GM19452 (cell line): Measurements from ENCODE around the gene ANTXR1.

Experiments used
- ATAC-seq: cut with Tn5 transposase; IDR thresholded peaks from one replicate; pipeline ENCODE4 v1.9.1; 2021; ENCODE audit not compliant: unreplicated experiment

The ANTXR1 gene

GRCh38 chr2:69067866-69068265 lies 54.9 kb downstream of the ANTXR1 start:
- no peak for ATAC-seq

GRCh38 chr2:69070969-69071368 lies 58.0 kb downstream of the ANTXR1 start:
- ATAC-seq, result no peak

- ATAC-seq, result no peak
Observed at GRCh38 chr2:69073928-69074570, 61.1 kb downstream of the ANTXR1 start.

GRCh38 chr2:69074918-69075317 lies 61.9 kb downstream of the ANTXR1 start:
- no peak for ATAC-seq

GRCh38 chr2:69075486-69075885 lies 62.5 kb downstream of the ANTXR1 start:
- no peak for ATAC-seq

GRCh38 chr2:69076601-69077000 lies 63.6 kb downstream of the ANTXR1 start:
- no peak for ATAC-seq

GRCh38 chr2:69077252-69077950 lies 64.4 kb downstream of the ANTXR1 start:
- ATAC-seq, result no peak

- no peak for ATAC-seq
Observed at GRCh38 chr2:69080071-69080470, 67.1 kb downstream of the ANTXR1 start.

- no peak for ATAC-seq
Observed at GRCh38 chr2:69081001-69081580, 68.1 kb downstream of the ANTXR1 start.

GRCh38 chr2:69081757-69082156 lies 68.8 kb downstream of the ANTXR1 start:
- ATAC-seq, result no peak

- no peak for ATAC-seq
Observed at GRCh38 chr2:69082430-69082997, 69.5 kb downstream of the ANTXR1 start.

- ATAC-seq, result no peak
Observed at GRCh38 chr2:69083235-69083748, 70.3 kb downstream of the ANTXR1 start.

- ATAC-seq, result no peak
Observed at GRCh38 chr2:69084492-69084891, 71.5 kb downstream of the ANTXR1 start.

- ATAC-seq, result no peak
Observed at GRCh38 chr2:69086466-69086865, 73.5 kb downstream of the ANTXR1 start.

GRCh38 chr2:69087211-69087911 lies 74.4 kb downstream of the ANTXR1 start:
- ATAC-seq, result no peak

GRCh38 chr2:69087912-69088240 lies 74.9 kb downstream of the ANTXR1 start:
- ATAC-seq, result no peak

GRCh38 chr2:69088466-69088865 lies 75.5 kb downstream of the ANTXR1 start:
- ATAC-seq, result no peak

GRCh38 chr2:69089266-69089665 lies 76.3 kb downstream of the ANTXR1 start:
- ATAC-seq, result no peak

- no peak for ATAC-seq
Observed at GRCh38 chr2:69089998-69090397, 77.0 kb downstream of the ANTXR1 start.

- ATAC-seq, result no peak
Observed at GRCh38 chr2:69090820-69091219, 77.8 kb downstream of the ANTXR1 start.

GRCh38 chr2:69092857-69093256 lies 79.9 kb downstream of the ANTXR1 start:
- ATAC-seq, result no peak
